CD4-positive, CD25-positive, alpha-beta regulatory T cell (primary cell): ENCODE measurements around the gene APOLD1. TPM values are rescaled to one million over a fixed set of nuclear protein-coding genes. Genes with fewer than 3 reads are reported as not detected.

ENCODE experiments used
- ATAC-seq, 2 donors: fragments of 150-1000 bp; cut with Tn5 transposase; one replicate each; pipeline ENCODE4 v1.10.0; 2021; ENCODE audit warnings: low read depth in 2 of 2, moderate number of reproducible peaks in 2 of 2, moderate library complexity in 1 of 2
- DNase-seq, 3 donors: peaks; one replicate each; pipeline versions ENCODE4 v3.0.0 to v3.0.0-alpha.2; 2012 to 2022; ENCODE audit warnings: mixed read lengths in 1 of 3
- H3K27ac ChIP-seq: one replicate; pipeline ENCODE4 v1.7.0; 2013; ENCODE audit warnings: mild to moderate bottlenecking, low read length; ENCODE audit not compliant: insufficient read depth, poor library complexity, severe bottlenecking
- H3K27me3 ChIP-seq: one replicate; pipeline ENCODE4 v1.7.0; 2013; ENCODE audit warnings: low read length; ENCODE audit not compliant: control insufficient read depth, insufficient read depth
- H3K36me3 ChIP-seq: one replicate; pipeline ENCODE4 v1.7.0; 2013; ENCODE audit warnings: mild to moderate bottlenecking, low read length, moderate library complexity; ENCODE audit not compliant: control insufficient read depth, insufficient read depth
- H3K4me1 ChIP-seq: 2 replicates; pipeline ENCODE4 v1.7.0; 2013; ENCODE audit warnings: mild to moderate bottlenecking, low read length; ENCODE audit not compliant: insufficient read depth, control insufficient read depth, poor library complexity, severe bottlenecking
- H3K4me3 ChIP-seq: one replicate; pipeline ENCODE4 v1.7.0; 2013; ENCODE audit warnings: low read depth, mild to moderate bottlenecking, low read length, moderate library complexity
- H3K9me3 ChIP-seq, 2 experiments: 1 replicate in 1 of 2; 2 replicates in 1 of 2; pipeline ENCODE4 v1.7.0; 2013; ENCODE audit warnings: low read length in 2 of 2, mild to moderate bottlenecking in 1 of 2, moderate library complexity in 1 of 2; ENCODE audit not compliant: control insufficient read depth in 2 of 2
- H3K27ac Mint-ChIP-seq, 3 donors: one replicate each; pipeline ENCODE4 v1.8.0; 2020 to 2022; ENCODE audit warnings: mild to moderate bottlenecking in 3 of 3, mixed read lengths in 3 of 3, moderate library complexity in 2 of 3
- H3K27me3 Mint-ChIP-seq: one replicate; pipeline ENCODE4 v1.8.0; 2022; ENCODE audit warnings: mild to moderate bottlenecking, mixed read lengths
- H3K36me3 Mint-ChIP-seq: one replicate; pipeline ENCODE4 v1.8.0; 2020; ENCODE audit warnings: mixed read lengths
- H3K4me1 Mint-ChIP-seq, 4 donors: one replicate each; pipeline ENCODE4 v1.8.0; 2020 to 2022; ENCODE audit warnings: mixed read lengths in 4 of 4, mild to moderate bottlenecking in 1 of 4
- H3K4me3 Mint-ChIP-seq, 4 donors: one replicate each; pipeline ENCODE4 v1.8.0; 2020 to 2022; ENCODE audit warnings: mild to moderate bottlenecking in 4 of 4, mixed read lengths in 4 of 4, moderate library complexity in 3 of 4
- H3K9me3 Mint-ChIP-seq, 7 donors: one replicate each; pipeline ENCODE4 v1.8.0; 2020 to 2022; ENCODE audit warnings: mixed read lengths in 7 of 7, mild to moderate bottlenecking in 3 of 7, moderate library complexity in 2 of 7
- polyA plus RNA-seq, 4 donors: library from polyadenylated mRNA; unstranded; fragments of 300-500 nt; fragmentation: Illumina TruSeq; gene quantifications; one replicate each; pipeline ENCODE4 v1.2.3, GENCODE V29; 2021
- total RNA-seq: library from RNA; stranded (reverse); gene quantifications from one replicate; pipeline ENCODE4 v1.2.3, GENCODE V29; 2022

APOLD1 gene
- total and polyA plus RNA-seq, 5 donors from 2014 or later = 1.9 to 3.9 (median 2.8) TPM

DNA sequence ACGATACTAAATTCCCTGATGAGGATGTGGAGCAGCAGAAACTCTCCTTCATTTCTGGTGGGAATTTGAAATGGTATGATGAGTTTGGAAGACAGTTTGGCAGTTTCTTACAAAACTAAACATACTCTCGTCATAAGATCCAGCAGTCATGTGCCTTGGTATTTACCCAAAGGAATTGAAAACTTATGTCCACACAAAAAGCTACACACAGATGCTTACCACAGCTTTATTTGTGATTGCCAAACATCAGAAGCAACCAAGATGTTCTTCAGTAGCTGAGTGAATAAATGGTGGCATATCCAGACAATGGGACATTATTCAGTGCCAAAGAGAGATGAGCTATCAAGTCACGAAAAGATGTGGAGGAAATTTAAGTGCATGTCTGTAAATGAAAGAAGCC lies 10.7 kb upstream of the APOLD1 start:
- DNase-seq (no peak), ATAC-seq (no peak)
- Histone ChIP-seq H3K36me3 (no peaks in the 10 kb centered on the region), H3K27ac (no peak overlapping the region), H3K27me3 (no peaks in the 10 kb centered on the region), H3K9me3 (peaks cover 0 to 4% of the 10 kb centered on the region in 2 experiments), H3K4me3 (no peak overlapping the region), H3K4me1 (no peaks in the 10 kb centered on the region)
- Mint-ChIP-seq H3K9me3 (peaks cover 0 to 9% (median 2%) of the 10 kb centered on the region in 7 donors), H3K27ac (no peak overlapping the region), H3K27me3 (no peaks in the 10 kb centered on the region), H3K36me3 (peaks cover 8% of the 10 kb centered on the region), H3K4me3 (no peak overlapping the region), H3K4me1 (peaks cover 0 to 3% (median 0%) of the 10 kb centered on the region in 4 donors)

DNA sequence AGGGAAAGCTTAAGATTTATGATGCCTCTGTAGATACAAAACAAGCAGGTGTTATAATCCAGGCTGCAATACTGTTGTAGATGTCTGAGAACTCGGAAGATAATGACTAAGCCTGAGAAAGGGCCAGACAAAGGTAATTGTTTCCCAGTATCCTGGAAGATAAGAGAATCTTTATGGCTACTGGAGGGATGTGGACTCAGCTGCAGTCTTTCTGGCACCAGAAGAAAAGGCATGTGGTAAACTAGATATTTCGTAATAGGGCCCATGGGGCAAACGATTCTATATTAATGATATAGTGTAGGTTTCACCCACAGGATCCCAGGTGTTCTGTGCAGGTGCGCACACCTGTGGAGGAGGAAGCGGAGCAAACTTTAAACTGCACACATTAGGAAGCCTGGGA lies 9.2 kb upstream of the APOLD1 start:
- H3K36me3 Mint-ChIP-seq = peaks cover 8% of the 10 kb centered on the region
- ATAC-seq = no peak
- H3K27me3 Mint-ChIP-seq = no peaks in the 10 kb centered on the region
- H3K4me3 ChIP-seq = no peak overlapping the region
- no peak overlapping the region for H3K27ac ChIP-seq
- H3K27ac Mint-ChIP-seq = peak overlapping the region in 2 of 3 donors; percentile 75 to 78
- H3K36me3 ChIP-seq = no peaks in the 10 kb centered on the region
- no peak for DNase-seq
- H3K27me3 ChIP-seq = no peaks in the 10 kb centered on the region
- H3K4me1 ChIP-seq = no peaks in the 10 kb centered on the region
- H3K4me1 Mint-ChIP-seq = peaks cover 0 to 3% (median 0%) of the 10 kb centered on the region in 4 donors
- H3K9me3 Mint-ChIP-seq = peaks cover 0 to 5% (median 0%) of the 10 kb centered on the region in 7 donors
- no peak overlapping the region for H3K4me3 Mint-ChIP-seq
- H3K9me3 ChIP-seq = no peaks in the 10 kb centered on the region

DNA sequence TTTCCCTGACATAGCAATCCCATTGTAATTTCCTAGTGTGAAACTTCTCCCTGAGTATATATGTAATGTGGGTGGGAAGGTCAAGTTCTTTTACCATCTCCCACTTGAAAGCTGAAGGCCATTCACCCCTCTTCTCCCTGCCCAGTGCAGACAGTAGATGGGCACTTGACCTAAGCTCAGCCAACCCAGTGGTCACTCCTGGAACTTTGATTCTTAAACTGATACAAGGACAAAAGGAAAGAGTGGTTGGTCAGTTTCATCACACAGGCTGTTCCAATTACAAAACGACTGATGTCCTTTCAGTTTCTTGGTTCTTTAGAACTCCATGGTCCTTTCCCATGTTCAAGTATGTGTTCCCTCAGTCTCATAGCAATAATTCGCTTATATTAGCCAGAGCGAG lies 8.4 kb upstream of the APOLD1 start:
- ATAC-seq (no peak), DNase-seq (no peak)
- no peak overlapping the region for H3K27ac ChIP-seq
- H3K36me3 Mint-ChIP-seq = peaks cover 6% of the 10 kb centered on the region
- H3K9me3 Mint-ChIP-seq = peaks cover 0 to 4% (median 0%) of the 10 kb centered on the region in 7 donors
- H3K9me3 ChIP-seq = no peaks in the 10 kb centered on the region
- H3K27me3 Mint-ChIP-seq = no peaks in the 10 kb centered on the region
- H3K36me3 ChIP-seq = no peaks in the 10 kb centered on the region
- no peak overlapping the region for H3K27ac Mint-ChIP-seq
- no peak overlapping the region for H3K4me3 Mint-ChIP-seq
- H3K27me3 ChIP-seq = no peaks in the 10 kb centered on the region
- peaks cover 0 to 3% (median 0%) of the 10 kb centered on the region in 4 donors for H3K4me1 Mint-ChIP-seq
- H3K4me1 ChIP-seq = no peaks in the 10 kb centered on the region
- H3K4me3 ChIP-seq = no peak overlapping the region

GRCh38 chr12:12779007-12779406 lies 6.5 kb upstream of the APOLD1 start:
- no peak overlapping the region for H3K4me3 Mint-ChIP-seq
- H3K27me3 Mint-ChIP-seq = no peaks in the 10 kb centered on the region
- ATAC-seq (no peak), DNase-seq (no peak)
- Histone ChIP-seq H3K27me3 (no peaks in the 10 kb centered on the region), H3K36me3 (no peaks in the 10 kb centered on the region), H3K9me3 (no peaks in the 10 kb centered on the region), H3K4me3 (no peak overlapping the region), H3K4me1 (no peaks in the 10 kb centered on the region), H3K27ac (no peak overlapping the region)
- no peaks in the 10 kb centered on the region for H3K9me3 Mint-ChIP-seq
- no peaks in the 10 kb centered on the region for H3K36me3 Mint-ChIP-seq
- no peak overlapping the region for H3K27ac Mint-ChIP-seq
- H3K4me1 Mint-ChIP-seq = peaks cover 0 to 3% (median 0%) of the 10 kb centered on the region in 4 donors

DNA sequence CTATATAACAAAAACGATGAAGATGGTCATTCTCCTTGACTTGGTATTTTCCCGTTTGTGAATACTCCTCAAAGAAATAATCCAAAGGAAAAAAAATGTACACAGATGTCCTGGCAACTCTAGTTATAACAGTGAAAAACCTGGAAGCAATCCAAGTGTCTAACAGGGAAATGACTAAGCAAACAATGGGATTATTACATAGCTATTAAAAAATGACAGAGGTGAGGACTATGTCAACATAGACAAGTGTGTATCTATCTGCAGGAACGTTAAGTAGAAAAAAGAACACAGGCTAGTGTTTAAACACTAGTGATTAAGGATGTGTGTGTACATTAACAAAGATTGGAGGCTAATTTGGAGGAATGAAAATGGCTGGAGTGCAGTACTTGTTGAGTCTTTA lies 5.9 kb upstream of the APOLD1 start:
- Mint-ChIP-seq H3K4me3 (no peak overlapping the region), H3K27ac (no peak overlapping the region), H3K9me3 (no peaks in the 10 kb centered on the region), H3K27me3 (no peaks in the 10 kb centered on the region), H3K4me1 (peaks cover 0 to 3% (median 1%) of the 10 kb centered on the region in 4 donors), H3K36me3 (no peaks in the 10 kb centered on the region)
- ATAC-seq (no peak), DNase-seq (no peak)
- Histone ChIP-seq H3K4me1 (no peaks in the 10 kb centered on the region), H3K4me3 (no peak overlapping the region), H3K27me3 (no peaks in the 10 kb centered on the region), H3K36me3 (no peaks in the 10 kb centered on the region), H3K27ac (no peak overlapping the region), H3K9me3 (no peaks in the 10 kb centered on the region)

GRCh38 chr12:12784116-12784515 lies 1.3 kb upstream of the APOLD1 start:
- no peak overlapping the region for H3K4me3 Mint-ChIP-seq
- Histone ChIP-seq H3K27ac (no peak overlapping the region), H3K36me3 (no peaks in the 10 kb centered on the region), H3K27me3 (no peaks in the 10 kb centered on the region), H3K4me1 (peaks cover 23% of the 10 kb centered on the region), H3K4me3 (no peak overlapping the region), H3K9me3 (no peaks in the 10 kb centered on the region)
- peaks cover 8 to 33% (median 13%) of the 10 kb centered on the region in 4 donors for H3K4me1 Mint-ChIP-seq
- H3K27me3 Mint-ChIP-seq = no peaks in the 10 kb centered on the region
- H3K9me3 Mint-ChIP-seq = no peaks in the 10 kb centered on the region
- no peak for ATAC-seq
- no peak for DNase-seq
- no peaks in the 10 kb centered on the region for H3K36me3 Mint-ChIP-seq
- H3K27ac Mint-ChIP-seq = no peak overlapping the region

- Histone ChIP-seq H3K9me3 (no peaks in the 10 kb centered on the region), H3K27me3 (no peaks in the 10 kb centered on the region), H3K4me3 (peak overlapping the region; percentile 85), H3K36me3 (no peaks in the 10 kb centered on the region), H3K27ac (peak overlapping the region; percentile 30), H3K4me1 (peaks cover 23% of the 10 kb centered on the region)
- no peaks in the 10 kb centered on the region for H3K9me3 Mint-ChIP-seq
- no peaks in the 10 kb centered on the region for H3K36me3 Mint-ChIP-seq
- ATAC-seq (peak; percentile 3 to 7), DNase-seq (no peak)
- no peaks in the 10 kb centered on the region for H3K27me3 Mint-ChIP-seq
- H3K27ac Mint-ChIP-seq = peak overlapping the region in 2 of 3 donors; percentile 79 to 81
- peaks cover 8 to 33% (median 13%) of the 10 kb centered on the region in 4 donors for H3K4me1 Mint-ChIP-seq
- peak overlapping the region; percentile 81 to 88 (median 82) for H3K4me3 Mint-ChIP-seq
These were observed 869 bp downstream of the APOLD1 start for GRCh38 chr12:12786351-12786705.
